Prostate gland (tissue), 2 donors: ENCODE results near the gene PCAT7. TPM values are rescaled to one million over a fixed set of nuclear protein-coding genes. Genes with fewer than 3 reads are reported as not detected.

ENCODE experiments used
- DNase-seq: peaks from one replicate; pipeline ENCODE4 v3.0.0-alpha.2; 2019; ENCODE audit warnings: low spot score
- H3K27ac ChIP-seq, 2 donors: fragments of 200-600 bp; sonication (generic); 2 replicates each; pipeline ENCODE4 v1.5.1; 2017 to 2019
- H3K27me3 ChIP-seq: fragments of 200-600 bp; sonication (generic); replicated peaks from 2 replicates; pipeline ENCODE4 v1.5.1; 2019; ENCODE audit not compliant: insufficient read depth
- H3K36me3 ChIP-seq, 2 donors: fragments of 200-600 bp; sonication (generic); 1 replicate in 1 of 2; 2 replicates in 1 of 2; pipeline versions ENCODE4 v1.5.1 to v1.8.1; 2017 to 2019
- H3K4me1 ChIP-seq: fragments of 200-600 bp; sonication (generic); replicated peaks from 2 replicates; pipeline ENCODE4 v1.5.1; 2019
- H3K4me3 ChIP-seq, 2 donors: fragments of 200-600 bp; sonication (generic); 2 replicates each; pipeline ENCODE4 v1.5.1; 2017 to 2019
- H3K9me3 ChIP-seq: fragments of 200-600 bp; sonication (generic); 2 replicates; pipeline ENCODE4 v1.5.1; 2017
- POLR2A ChIP-seq: fragments of 450-650 bp; IDR thresholded peaks from one replicate; pipeline ENCODE4 v1.6.1; 2016; ENCODE audit warnings: antibody characterized with exemption, mild to moderate bottlenecking
- POLR2AphosphoS5 ChIP-seq: sonication (generic); formaldehyde crosslinking; IDR thresholded peaks from one replicate; pipeline ENCODE4 v1.6.1; 2017; ENCODE audit warnings: antibody characterized with exemption
- WGBS: methylation state at CpG from one replicate; pipeline ENCODE4 v1.1.5; 2018; 5-methylcytosine and 5-hydroxymethylcytosine counted together
- intact Hi-C: fragments of 100-400 bp; cut with DNase I; formaldehyde crosslinking; loops from one replicate; pipeline ENCODE4 v1.14.2; 2022
- total RNA-seq, 2 donors: library from RNA; depleted of rRNA; stranded (reverse); fragments of >200 nt; gene quantifications; one replicate each; pipeline ENCODE4 v1.1.0, GENCODE V29; 2016
- TF ChIP-seq, protein P1 (sequence below), 4 experiments: fragments of 200-600 bp in 2 of 4; fragments of 450-650 bp in 2 of 4; sonication (generic) in 2 of 4; IDR thresholded peaks; 1 replicate in 3 of 4; 2 replicates in 1 of 4; pipeline ENCODE4 v1.5.1; 2016 to 2019; ENCODE audit warnings: antibody characterized with exemption in 4 of 4, mild to moderate bottlenecking in 2 of 4, moderate library complexity in 2 of 4

PCAT7 gene
- total RNA-seq, 2 donors from 2014 or later, result 0.18 to 4.4 TPM

DNA sequence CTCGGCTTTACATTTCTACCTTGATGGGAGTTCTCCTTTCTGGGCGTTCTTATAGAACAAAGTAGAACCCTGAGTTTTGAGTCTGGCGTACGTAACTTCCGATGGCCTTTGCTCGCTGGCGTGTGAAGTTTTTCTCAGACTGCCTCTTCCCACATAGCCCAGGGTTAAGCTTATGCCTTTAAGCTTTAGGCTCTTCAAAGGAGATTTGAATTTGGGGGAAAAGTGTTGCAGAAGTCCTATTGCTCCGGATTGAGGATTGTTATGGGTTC lies 52.5 kb downstream of the PCAT7 start:
- WGBS, result 97% methylated on average over 8 of the region's 8 CpGs
- Histone ChIP-seq H3K9me3 (no peaks in the 10 kb centered on the region), H3K27ac (no peak overlapping the region), H3K4me3 (no peak overlapping the region), H3K27me3 (no peaks in the 10 kb centered on the region), H3K36me3 (no peaks in the 10 kb centered on the region), H3K4me1 (no peaks in the 10 kb centered on the region)
- intact Hi-C loops, result no loop called here
- TF ChIP-seq POLR2AphosphoS5, result no peak
- TF ChIP-seq, protein P1, sequence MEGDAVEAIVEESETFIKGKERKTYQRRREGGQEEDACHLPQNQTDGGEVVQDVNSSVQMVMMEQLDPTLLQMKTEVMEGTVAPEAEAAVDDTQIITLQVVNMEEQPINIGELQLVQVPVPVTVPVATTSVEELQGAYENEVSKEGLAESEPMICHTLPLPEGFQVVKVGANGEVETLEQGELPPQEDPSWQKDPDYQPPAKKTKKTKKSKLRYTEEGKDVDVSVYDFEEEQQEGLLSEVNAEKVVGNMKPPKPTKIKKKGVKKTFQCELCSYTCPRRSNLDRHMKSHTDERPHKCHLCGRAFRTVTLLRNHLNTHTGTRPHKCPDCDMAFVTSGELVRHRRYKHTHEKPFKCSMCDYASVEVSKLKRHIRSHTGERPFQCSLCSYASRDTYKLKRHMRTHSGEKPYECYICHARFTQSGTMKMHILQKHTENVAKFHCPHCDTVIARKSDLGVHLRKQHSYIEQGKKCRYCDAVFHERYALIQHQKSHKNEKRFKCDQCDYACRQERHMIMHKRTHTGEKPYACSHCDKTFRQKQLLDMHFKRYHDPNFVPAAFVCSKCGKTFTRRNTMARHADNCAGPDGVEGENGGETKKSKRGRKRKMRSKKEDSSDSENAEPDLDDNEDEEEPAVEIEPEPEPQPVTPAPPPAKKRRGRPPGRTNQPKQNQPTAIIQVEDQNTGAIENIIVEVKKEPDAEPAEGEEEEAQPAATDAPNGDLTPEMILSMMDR (IDR thresholded peaks at IDR 0.05), result no peak
- no peak for TF ChIP-seq POLR2A
- no peak for DNase-seq

DNA sequence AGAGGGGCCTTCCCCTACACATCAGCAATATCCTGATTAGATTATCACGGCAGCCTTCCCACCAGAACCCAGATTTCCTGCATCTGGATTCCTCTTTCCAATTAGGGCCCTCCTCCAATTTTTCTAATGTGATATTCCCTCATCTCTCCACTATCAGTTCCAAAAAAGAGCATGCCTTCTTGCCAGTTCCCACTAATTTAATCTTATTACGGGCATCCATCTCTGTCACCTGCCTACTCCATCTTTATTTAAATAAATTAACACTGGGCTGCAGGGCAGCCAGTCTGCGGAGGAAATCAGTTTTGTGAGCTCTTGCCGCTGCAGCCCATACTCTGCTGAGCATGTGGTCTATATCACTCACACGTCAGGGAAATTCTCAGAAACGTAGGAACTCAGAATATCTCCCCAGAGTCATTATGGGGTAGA lies 55.3 kb downstream of the PCAT7 start:
- H3K4me3 ChIP-seq, result no peak overlapping the region
- DNase-seq, result no peak
- H3K9me3 ChIP-seq, result no peaks in the 10 kb centered on the region
- TF ChIP-seq POLR2A (no peak), POLR2AphosphoS5 (no peak)
- TF ChIP-seq, protein P1 (IDR thresholded peaks at IDR 0.05), result no peak
- no peak overlapping the region for H3K27ac ChIP-seq
- H3K27me3 ChIP-seq, result no peaks in the 10 kb centered on the region
- intact Hi-C loops, result no loop called here
- 72% methylated on average over 6 of the region's 6 CpGs for WGBS
- H3K4me1 ChIP-seq, result no peaks in the 10 kb centered on the region
- H3K36me3 ChIP-seq, result no peaks in the 10 kb centered on the region

DNA sequence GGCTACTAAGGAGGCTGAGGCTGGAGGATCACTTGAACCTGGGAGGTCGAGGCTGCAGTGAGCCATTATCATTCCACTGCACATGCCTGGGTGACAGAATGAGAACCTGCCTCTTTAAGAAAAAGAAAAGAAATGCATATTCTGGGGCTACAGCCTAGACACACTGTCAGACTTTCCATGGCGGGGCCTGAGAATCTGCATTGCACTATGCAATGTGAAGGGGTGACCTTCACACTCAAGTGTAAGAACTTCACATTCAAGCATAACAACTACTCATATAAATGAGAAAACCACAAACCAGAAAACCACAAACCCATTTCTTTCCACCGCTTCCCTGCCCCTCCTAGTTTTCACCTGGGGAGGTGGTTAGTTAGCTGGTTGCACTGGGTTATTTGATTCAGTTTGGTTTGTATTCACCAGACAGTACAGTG lies 56.8 kb downstream of the PCAT7 start:
- H3K9me3 ChIP-seq, result no peaks in the 10 kb centered on the region
- WGBS, result 86% methylated on average over 3 of the region's 3 CpGs

DNA sequence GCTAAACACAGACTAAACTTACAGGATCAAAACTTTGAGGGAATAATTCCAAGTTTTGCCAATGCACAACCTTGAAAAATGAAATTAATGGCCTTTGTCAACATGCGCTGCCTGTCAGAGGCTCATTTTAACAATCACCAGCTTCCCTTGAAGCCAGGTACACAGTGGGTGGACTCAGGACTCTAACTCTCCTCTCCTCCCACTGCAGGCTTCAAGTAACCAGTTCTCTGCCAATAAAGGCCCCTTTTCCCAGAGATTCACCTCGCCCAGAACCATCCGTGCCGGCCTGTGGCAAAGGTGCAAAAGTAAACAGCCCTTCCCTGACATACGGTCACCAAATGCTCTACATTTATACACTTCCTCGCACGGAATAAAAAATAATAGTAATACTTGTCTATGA lies 57.2 kb downstream of the PCAT7 start:
- H3K36me3 ChIP-seq, result no peaks in the 10 kb centered on the region
- H3K27me3 ChIP-seq, result no peaks in the 10 kb centered on the region
- 65% methylated on average over 7 of the region's 7 CpGs for WGBS
- TF ChIP-seq POLR2A (no peak), POLR2AphosphoS5 (no peak)
- TF ChIP-seq, protein P1 (IDR thresholded peaks at IDR 0.05), result no peak
- intact Hi-C loops, result no loop called here
- no peaks in the 10 kb centered on the region for H3K9me3 ChIP-seq
- no peak overlapping the region for H3K27ac ChIP-seq
- no peaks in the 10 kb centered on the region for H3K4me1 ChIP-seq
- DNase-seq, result no peak
- no peak overlapping the region for H3K4me3 ChIP-seq

More for the DNA sequence above, 56.8 kb downstream of the PCAT7 start:
- Histone ChIP-seq H3K27me3 (no peaks in the 10 kb centered on the region), H3K36me3 (no peaks in the 10 kb centered on the region), H3K4me3 (no peak overlapping the region), H3K27ac (no peak overlapping the region), H3K4me1 (no peaks in the 10 kb centered on the region)
- TF ChIP-seq POLR2A, result no peak
- intact Hi-C loops, result no loop called here
- no peak for DNase-seq

DNA sequence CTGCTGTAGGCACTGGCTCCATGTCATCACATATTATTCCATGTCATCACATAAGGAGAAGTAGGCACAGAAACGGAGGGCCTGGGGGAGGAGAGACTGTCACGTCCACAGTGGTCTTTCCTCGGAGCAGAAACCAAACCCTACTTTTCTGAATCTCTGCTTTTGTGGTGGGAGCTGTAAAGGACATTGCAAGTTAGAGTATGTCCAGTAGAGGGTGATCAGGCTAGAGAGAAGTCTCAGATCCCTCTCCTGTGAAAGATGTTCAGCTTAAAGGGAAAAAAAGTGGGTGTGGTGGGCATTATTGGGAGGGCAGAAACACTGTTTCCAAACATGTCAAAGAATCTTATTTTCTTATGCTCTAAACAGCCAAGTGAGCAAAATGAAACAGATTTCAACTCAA lies 58.1 kb downstream of the PCAT7 start:
- 90% methylated on average over 3 of the region's 3 CpGs for WGBS
- Histone ChIP-seq H3K27me3 (no peaks in the 10 kb centered on the region), H3K4me1 (no peaks in the 10 kb centered on the region), H3K36me3 (no peaks in the 10 kb centered on the region), H3K4me3 (no peak overlapping the region), H3K9me3 (no peaks in the 10 kb centered on the region), H3K27ac (no peak overlapping the region)
- intact Hi-C loops, result no loop called here
- TF ChIP-seq, protein P1 (IDR thresholded peaks at IDR 0.05), result no peak
- no peak for TF ChIP-seq POLR2AphosphoS5
- TF ChIP-seq POLR2A, result no peak
- no peak for DNase-seq
